ENCODE results near the gene CALML3.

DNA sequence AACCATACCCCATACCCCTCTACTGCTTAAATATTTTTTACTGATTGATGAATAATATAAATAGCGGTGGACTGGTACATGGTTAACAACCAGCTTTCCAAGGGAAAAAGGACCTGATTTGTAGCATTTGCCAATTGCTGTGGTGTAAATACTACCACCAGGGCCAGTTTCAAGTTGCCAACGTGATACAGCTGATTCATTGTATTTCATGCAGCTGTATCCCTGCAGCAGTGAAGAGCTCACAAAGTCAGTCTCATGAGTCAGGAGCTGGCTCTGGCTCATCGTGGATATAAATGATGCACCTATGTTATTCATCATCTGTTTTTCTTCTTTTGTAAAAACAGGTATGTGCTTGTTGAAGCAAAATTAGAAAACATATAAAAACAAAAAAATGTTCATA lies 40.6 kb upstream of the CALML3 start:
- TF ChIP-seq, protein P1, sequence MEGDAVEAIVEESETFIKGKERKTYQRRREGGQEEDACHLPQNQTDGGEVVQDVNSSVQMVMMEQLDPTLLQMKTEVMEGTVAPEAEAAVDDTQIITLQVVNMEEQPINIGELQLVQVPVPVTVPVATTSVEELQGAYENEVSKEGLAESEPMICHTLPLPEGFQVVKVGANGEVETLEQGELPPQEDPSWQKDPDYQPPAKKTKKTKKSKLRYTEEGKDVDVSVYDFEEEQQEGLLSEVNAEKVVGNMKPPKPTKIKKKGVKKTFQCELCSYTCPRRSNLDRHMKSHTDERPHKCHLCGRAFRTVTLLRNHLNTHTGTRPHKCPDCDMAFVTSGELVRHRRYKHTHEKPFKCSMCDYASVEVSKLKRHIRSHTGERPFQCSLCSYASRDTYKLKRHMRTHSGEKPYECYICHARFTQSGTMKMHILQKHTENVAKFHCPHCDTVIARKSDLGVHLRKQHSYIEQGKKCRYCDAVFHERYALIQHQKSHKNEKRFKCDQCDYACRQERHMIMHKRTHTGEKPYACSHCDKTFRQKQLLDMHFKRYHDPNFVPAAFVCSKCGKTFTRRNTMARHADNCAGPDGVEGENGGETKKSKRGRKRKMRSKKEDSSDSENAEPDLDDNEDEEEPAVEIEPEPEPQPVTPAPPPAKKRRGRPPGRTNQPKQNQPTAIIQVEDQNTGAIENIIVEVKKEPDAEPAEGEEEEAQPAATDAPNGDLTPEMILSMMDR (conservative IDR thresholded peaks at IDR 0.05 in 1 of 2, IDR thresholded peaks at IDR 0.05 in 1 of 2; ENCODE audit: low read depth in 1 of 2, low read length in 2 of 2), result no peak
- TF ChIP-seq EZH2 (IDR thresholded peaks at IDR 0.05; ENCODE audit: low read length, missing control alignments), result no peak
